IPS-18c (cell line): ENCODE measurements around the gene GAREM1.
"Not testable (repeated sequence)": the region's sequence is repeated elsewhere in the genome, so short reads cannot be mapped to it uniquely, and the experiment has no call there.

Experiments
- H3K4me3 ChIP-seq: 2 replicates; pipeline ENCODE4 v1.7.0; 2013; ENCODE audit warnings: low read depth, mild to moderate bottlenecking, low read length, moderate library complexity; ENCODE audit not compliant: insufficient read depth
- H3K9me3 ChIP-seq: one replicate; pipeline ENCODE4 v1.6.1; 2013; ENCODE audit warnings: mild to moderate bottlenecking, low read length, moderate library complexity; ENCODE audit not compliant: control insufficient read depth, insufficient read depth

The GAREM1 gene

DNA sequence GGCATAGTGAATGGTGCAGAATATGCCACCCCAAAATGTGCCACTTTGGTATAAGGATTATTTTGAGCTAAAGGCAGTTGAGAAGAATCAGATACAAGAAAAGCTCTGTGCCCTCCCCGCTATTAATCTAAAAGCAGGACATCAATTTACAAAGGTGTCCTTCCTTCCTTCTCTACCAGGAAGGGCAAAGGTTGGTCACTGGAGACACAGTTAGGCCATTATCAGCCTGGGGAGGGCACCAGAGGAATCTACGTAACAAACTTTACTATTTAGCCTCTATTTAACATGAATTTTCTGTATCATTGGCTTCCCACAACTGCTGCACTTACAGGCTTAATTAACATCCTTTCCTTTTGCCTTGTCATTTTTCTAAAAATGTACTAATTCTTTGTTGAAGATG lies 228.3 kb downstream of the GAREM1 start:
- no peak overlapping the region for H3K4me3 ChIP-seq
- no peaks in the 10 kb centered on the region for H3K9me3 ChIP-seq

DNA sequence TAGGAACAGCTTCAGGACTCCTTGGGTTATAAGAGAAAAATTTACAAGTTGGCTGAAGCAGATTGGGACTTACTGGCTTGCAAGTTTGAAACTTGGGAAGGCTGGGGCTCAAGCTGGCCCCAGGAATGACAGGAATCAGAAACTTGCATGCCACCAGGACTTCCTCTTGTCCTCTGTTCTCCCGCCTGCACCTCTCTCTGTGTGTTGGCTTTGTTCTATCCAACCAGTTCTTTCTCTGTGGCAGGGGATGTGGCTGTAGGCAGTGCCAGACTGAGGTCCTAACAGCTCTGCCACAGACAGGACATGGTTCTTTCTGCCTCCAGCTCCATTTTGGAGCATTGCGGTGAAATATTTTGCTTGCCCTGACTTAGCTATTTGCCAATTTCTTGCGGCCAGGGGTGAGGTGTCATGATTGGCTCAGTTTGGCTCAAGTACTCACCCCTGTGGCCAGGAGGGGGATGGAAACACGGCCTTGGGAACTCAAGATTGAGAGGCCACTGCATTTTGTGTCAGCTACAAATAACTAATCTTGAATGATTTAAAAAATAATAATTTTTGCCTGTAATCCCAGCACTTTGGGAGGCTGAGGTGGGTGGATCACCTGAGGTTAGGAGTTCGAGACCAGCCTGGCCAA lies 231.9 kb downstream of the GAREM1 start:
- Histone ChIP-seq H3K9me3 (no peaks in the 10 kb centered on the region), H3K4me3 (no peak overlapping the region)

- H3K4me3 ChIP-seq: no peak overlapping the region
- H3K9me3 ChIP-seq: no peaks in the 10 kb centered on the region
Observed at GRCh38 chr18:32237049-32237448, 233.6 kb downstream of the GAREM1 start.

DNA sequence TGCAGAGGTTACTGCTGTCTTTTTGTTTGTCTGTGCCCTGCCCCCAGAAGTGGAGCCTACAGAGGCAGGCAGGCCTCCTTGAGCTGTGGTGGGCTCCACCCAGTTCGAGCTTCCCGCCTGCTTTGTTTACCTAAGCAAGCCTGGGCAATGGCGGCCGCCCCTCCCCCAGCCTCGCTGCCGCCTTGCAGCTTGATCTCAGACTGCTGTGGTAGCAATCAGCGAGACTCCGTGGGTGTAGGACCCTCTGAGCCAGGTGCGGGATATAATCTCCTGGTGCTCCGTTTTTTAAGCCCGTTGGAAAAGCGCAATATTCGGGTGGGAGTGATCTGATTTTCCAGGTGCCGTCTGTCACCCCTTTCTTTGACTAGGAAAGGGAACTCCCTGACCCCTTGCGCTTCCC lies 237.3 kb downstream of the GAREM1 start:
- not testable (repeated sequence) for H3K9me3 ChIP-seq, H3K4me3 ChIP-seq

- H3K9me3 ChIP-seq: no peaks in the 10 kb centered on the region
- H3K4me3 ChIP-seq: no peak overlapping the region
Observed at GRCh38 chr18:32219431-32220018, 251.2 kb downstream of the GAREM1 start.

DNA sequence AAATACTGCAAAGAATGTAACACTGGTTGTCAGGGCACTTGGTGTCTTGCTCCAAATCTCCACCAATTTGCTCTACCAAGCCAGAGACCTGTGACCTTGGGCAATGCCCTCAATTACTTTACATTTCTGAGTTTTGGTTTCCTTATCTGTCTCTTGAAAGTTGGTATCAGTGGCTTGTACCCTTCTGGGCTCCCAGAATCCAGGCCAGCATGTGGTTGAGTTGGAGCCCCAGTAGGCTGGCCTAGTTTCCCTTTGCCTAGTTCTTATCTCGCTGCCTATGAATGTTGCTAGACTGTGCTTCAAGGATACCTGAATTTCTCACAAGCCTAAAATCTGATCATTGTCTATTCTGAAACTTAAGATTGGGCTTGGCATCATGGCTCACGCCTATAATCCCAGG lies 254.3 kb downstream of the GAREM1 start:
- Histone ChIP-seq H3K9me3 (no peaks in the 10 kb centered on the region), H3K4me3 (no peak overlapping the region)

DNA sequence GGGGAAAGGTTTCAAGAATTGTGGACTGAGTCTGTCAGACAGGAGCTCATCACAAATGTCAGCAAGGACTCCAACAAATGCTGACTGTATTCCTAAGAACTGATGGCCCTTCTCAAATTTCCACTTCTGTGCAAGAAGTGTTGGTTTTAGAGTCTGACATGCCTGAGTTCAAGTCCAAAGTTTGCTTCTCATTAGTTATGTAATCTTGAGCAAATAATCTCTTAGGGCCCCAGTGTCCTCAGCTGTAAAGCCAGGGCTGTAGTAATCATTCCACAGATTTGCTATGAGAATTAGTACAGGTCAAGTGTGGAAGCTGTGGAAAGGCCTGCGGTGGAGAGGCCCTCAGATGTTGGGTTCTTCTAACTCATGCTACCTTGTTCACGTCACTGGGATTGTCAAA lies 257.0 kb downstream of the GAREM1 start:
- H3K9me3 ChIP-seq: no peaks in the 10 kb centered on the region
- H3K4me3 ChIP-seq: no peak overlapping the region
